Left lung (tissue), 10 donors: ENCODE results near the gene DLGAP4. TPM values are rescaled to one million over a fixed set of nuclear protein-coding genes. Genes with fewer than 3 reads are reported as not detected.

Source experiments
- ATAC-seq: fragments of 200-7000 bp; cut with Tn5 transposase; one replicate; pipeline ENCODE4 v1.9.1; 2020; ENCODE audit warnings: moderate library complexity
- DNase-seq, 4 donors: peaks; one replicate each; pipeline ENCODE4 v3.0.0-alpha.2; 2013 to 2020
- H3K27ac ChIP-seq, 2 donors: fragments of 200-600 bp; sonication (generic) in 1 of 2; one replicate each; pipeline versions ENCODE4 v1.5.0 to v1.8.0; 2020 to 2021
- H3K27me3 ChIP-seq, 2 donors: fragments of 200-600 bp; sonication (generic) in 1 of 2; one replicate each; pipeline versions ENCODE4 v1.5.0 to v1.8.0; 2020 to 2021
- H3K36me3 ChIP-seq, 2 donors: fragments of 200-600 bp; sonication (generic) in 1 of 2; one replicate each; pipeline versions ENCODE4 v1.5.0 to v1.8.0; 2020 to 2021
- H3K4me1 ChIP-seq, 2 donors: fragments of 200-600 bp; one replicate each; pipeline ENCODE4 v1.8.0; 2021
- H3K4me3 ChIP-seq, 2 donors: fragments of 200-600 bp; sonication (generic) in 1 of 2; one replicate each; pipeline versions ENCODE4 v1.5.0 to v1.8.0; 2020 to 2021; ENCODE audit warnings: mild to moderate bottlenecking in 1 of 2
- H3K9me3 ChIP-seq, 2 donors: fragments of 200-600 bp; sonication (generic) in 1 of 2; one replicate each; pipeline versions ENCODE4 v1.5.0 to v1.8.0; 2020 to 2021
- intact Hi-C, 2 donors: fragments of 100-400 bp; cut with DNase I; formaldehyde crosslinking; loops; one replicate each; pipeline versions ENCODE4 v1.11.2 to v1.14.2; 2022
- polyA plus RNA-seq, 6 donors: library from polyadenylated mRNA; unstranded; fragments of 120-200 nt; gene quantifications; one replicate each; pipeline ENCODE4 v1.2.1, GENCODE V29; 2013; ENCODE audit not compliant: insufficient read length in 6 of 6
- total RNA-seq, 2 donors: library from RNA; stranded (reverse); fragmentation: NEBNext Ultra II Directional; extraction: Animal tissue kit (Norgen Biotek cat#: 25700); gene quantifications; one replicate each; pipeline ENCODE4 v1.2.1, GENCODE V29; 2021
- TF ChIP-seq, protein P1 (sequence below), 2 donors: fragments of 200-600 bp; sonication (generic) in 1 of 2; IDR thresholded peaks; one replicate each; pipeline versions ENCODE4 v1.5.0 to v1.8.0; 2021; ENCODE audit warnings: antibody characterized with exemption in 2 of 2
- donor health status: DM: no; HTN: yes; CAD: no.
- donor health status: DM: no; HTN: no; CAD: no.

Gene DLGAP4
- total and polyA plus RNA-seq, 8 donors = 53.5 to 84.3 (median 72.1) TPM

DNA sequence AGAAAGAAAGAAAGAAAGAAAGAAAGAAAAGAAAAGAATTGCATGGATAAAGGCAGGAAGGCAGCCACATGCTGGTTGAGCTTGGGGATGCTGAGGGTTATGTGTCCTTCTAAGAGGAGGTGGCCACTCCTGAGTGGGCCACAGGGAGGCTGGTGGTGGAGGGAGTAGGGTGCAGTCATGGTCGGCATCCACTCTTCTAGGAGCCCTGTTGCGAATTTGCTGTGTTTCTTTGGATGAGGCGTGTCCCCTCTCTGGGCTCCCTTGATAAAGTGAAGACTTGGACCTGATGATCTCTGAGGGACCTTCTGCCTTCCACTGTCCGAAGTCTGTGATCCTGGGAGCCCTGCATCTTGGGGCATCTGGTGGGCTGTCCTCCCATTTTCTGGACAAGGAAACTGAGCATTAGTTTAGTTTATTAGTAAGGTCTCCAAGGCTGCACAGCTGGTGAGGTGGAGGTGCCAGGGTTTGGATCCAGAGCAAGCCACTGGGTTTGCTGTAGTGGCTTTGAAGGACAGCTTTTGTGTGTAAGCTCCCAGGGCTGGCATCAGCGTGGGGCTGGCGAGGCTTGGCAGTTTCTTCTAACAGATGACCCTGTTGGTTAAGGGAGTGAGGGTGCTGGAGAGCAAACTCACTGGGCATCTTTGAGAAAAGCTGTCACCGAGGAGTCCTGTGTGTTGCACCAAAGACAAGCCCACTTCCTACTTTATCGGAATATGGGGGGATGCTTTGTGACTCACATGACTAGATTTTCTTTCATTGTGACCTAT lies 4.3 kb downstream of the DLGAP4 start:
- Histone ChIP-seq H3K27ac (no peak overlapping the region), H3K36me3 (no peaks in the 10 kb centered on the region), H3K27me3 (peaks cover 25 to 88% of the 10 kb centered on the region in 2 donors), H3K4me3 (no peak overlapping the region), H3K4me1 (peaks cover 0 to 14% of the 10 kb centered on the region in 2 donors), H3K9me3 (no peaks in the 10 kb centered on the region)
- DNase-seq (no peak), ATAC-seq (no peak)
- intact Hi-C loops = no loop called here
- TF ChIP-seq, protein P1, sequence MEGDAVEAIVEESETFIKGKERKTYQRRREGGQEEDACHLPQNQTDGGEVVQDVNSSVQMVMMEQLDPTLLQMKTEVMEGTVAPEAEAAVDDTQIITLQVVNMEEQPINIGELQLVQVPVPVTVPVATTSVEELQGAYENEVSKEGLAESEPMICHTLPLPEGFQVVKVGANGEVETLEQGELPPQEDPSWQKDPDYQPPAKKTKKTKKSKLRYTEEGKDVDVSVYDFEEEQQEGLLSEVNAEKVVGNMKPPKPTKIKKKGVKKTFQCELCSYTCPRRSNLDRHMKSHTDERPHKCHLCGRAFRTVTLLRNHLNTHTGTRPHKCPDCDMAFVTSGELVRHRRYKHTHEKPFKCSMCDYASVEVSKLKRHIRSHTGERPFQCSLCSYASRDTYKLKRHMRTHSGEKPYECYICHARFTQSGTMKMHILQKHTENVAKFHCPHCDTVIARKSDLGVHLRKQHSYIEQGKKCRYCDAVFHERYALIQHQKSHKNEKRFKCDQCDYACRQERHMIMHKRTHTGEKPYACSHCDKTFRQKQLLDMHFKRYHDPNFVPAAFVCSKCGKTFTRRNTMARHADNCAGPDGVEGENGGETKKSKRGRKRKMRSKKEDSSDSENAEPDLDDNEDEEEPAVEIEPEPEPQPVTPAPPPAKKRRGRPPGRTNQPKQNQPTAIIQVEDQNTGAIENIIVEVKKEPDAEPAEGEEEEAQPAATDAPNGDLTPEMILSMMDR (IDR thresholded peaks at IDR 0.05) = no peak

DNA sequence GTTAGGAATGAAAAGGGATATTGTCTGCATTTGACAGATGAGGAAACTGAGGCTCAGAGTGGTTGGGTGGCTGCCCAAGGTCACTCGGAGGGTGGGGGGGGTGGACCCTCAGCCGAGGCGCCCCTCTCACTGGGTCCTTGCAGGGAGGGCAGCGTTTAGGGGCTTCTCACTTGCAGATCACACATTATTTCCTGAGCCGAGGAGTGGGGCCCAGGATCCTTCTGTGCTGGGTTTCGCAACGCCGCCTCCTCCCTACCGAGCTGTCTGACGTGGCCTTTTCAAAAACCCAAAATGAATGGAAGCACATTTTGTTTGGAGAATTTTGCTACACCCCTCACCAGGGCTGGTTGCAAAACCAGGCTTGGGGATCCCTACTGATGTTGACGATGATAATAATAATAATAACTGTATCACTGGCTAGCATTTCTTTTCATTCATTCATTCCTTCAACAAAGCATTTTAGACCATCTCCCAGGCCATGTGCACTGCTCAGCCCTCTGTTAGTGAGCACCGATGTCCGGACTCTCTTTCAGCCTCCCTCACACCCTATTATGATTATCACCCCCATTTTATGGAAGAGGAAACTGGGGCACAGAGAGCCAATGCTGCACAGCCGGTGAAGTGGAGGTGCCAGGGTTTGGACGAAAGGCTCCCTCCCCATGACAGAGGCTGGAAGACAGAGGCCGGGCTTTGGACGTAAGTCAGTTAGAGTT lies 5.2 kb downstream of the DLGAP4 start:
- Histone ChIP-seq H3K4me3 (no peak overlapping the region), H3K27me3 (peaks cover 18 to 88% of the 10 kb centered on the region in 2 donors)
- DNase-seq = no peak

DNA sequence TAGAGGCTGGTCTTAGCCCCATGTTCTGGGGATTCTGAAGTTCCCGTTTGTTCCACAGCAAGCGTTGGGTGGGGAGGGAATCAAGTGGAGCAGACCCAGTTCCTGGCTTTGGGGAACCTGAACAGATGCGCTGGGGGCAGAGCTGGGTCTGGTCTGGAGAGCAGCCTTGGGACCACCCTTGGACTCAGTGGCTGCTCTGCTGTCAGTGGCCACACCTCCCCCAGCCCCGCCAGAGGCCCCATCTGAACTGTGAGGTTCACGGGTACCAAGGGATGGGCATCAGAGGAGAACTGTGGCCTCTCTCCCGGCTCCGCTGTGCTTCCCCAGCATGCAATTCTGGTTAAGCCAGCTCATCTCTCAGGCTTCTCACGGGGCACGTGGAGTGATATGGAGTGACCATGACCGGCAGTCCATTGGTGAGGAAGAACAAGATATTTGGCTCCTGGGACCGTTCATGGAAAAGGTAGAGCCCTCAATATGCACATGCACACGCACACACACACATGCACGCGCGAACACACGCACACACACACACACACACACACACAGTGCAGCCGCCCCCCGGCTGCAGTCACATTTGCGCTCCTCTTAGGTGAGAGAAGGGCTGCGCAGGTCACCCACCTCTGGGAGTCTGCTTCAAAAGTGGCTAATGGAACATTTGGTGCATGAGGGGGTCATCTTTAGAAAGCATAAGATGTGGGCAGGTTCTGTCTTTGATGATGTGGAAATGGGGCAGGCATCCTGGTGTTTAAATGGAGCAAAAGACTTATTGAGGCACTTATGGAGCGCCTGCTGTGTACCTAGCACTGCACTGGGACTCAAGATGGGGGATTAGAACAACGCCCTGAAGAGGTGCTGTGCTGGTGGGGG lies 6.0 kb downstream of the DLGAP4 start:
- H3K27ac ChIP-seq = no peak overlapping the region
- no peaks in the 10 kb centered on the region for H3K36me3 ChIP-seq
- DNase-seq (no peak), ATAC-seq (no peak)
- intact Hi-C loops = no loop called here
- H3K9me3 ChIP-seq = no peaks in the 10 kb centered on the region
- no peak overlapping the region for H3K4me3 ChIP-seq
- H3K27me3 ChIP-seq = peaks cover 11 to 81% of the 10 kb centered on the region in 2 donors
- H3K4me1 ChIP-seq = peaks cover 0 to 1% of the 10 kb centered on the region in 2 donors
- TF ChIP-seq, protein P1 (IDR thresholded peaks at IDR 0.05) = no peak

More for the DNA sequence above, 5.2 kb downstream of the DLGAP4 start:
- Histone ChIP-seq H3K27ac (no peak overlapping the region), H3K9me3 (no peaks in the 10 kb centered on the region), H3K36me3 (no peaks in the 10 kb centered on the region), H3K4me1 (peaks cover 0 to 8% of the 10 kb centered on the region in 2 donors)
- TF ChIP-seq, protein P1 (IDR thresholded peaks at IDR 0.05) = no peak
- no peak for ATAC-seq
- intact Hi-C loops = no loop called here

DNA sequence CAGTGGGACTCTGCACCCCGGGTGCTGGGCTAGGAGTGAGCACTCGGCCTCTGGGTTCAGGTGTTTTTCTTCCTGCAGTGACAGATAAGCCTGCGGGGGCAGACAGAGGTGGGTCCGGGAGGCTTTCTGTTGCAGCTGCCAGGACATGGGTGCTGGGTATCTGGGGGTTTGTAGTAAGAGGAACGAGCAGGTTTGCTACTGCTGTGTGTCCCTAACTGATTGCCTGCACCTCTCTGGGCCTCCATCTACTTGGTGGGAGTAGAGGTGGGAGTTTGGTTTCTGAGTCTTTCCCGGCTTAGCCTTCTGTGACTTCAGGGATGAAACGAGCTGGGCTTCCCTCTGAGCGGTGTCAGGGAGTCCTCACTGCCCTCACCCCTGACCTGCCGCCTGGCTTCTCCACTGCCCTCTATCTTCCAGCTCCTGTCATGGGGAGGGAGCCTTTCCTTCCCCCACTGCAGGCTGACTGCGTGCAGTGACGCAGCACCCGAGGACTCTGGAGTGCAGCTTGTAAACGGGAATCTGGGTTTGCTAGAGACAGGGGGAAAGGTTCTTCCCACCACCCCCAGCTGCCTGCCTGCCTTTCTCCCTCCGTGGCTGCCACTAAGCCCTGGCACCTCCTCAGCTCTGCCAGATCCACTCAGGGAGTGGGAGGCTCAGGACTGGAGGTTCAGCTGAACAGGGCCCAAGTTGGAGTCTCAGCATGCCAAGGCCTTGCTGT lies 6.7 kb downstream of the DLGAP4 start:
- DNase-seq (no peak), ATAC-seq (no peak)
- TF ChIP-seq, protein P1 (IDR thresholded peaks at IDR 0.05) = no peak
- Histone ChIP-seq H3K27me3 (peaks cover 3 to 73% of the 10 kb centered on the region in 2 donors), H3K4me3 (no peak overlapping the region), H3K36me3 (no peaks in the 10 kb centered on the region), H3K27ac (no peak overlapping the region), H3K4me1 (no peaks in the 10 kb centered on the region), H3K9me3 (no peaks in the 10 kb centered on the region)
- intact Hi-C loops = no loop called here
